NB4 (cell line): ENCODE results near the gene NTM.

Source experiments
- CTCF ChIP-seq: IDR thresholded peaks from one replicate; pipeline ENCODE4 v1.5.1; 2012; ENCODE audit warnings: low read depth, low read length
- MAX ChIP-seq: IDR thresholded peaks from 2 replicates; pipeline ENCODE4 v1.6.1; 2011; ENCODE audit warnings: low read depth, low read length
- MYC ChIP-seq: IDR thresholded peaks from 2 replicates; pipeline ENCODE4 v1.6.1; 2011; ENCODE audit warnings: low read depth, low read length
- POLR2A ChIP-seq: IDR thresholded peaks from 2 replicates; pipeline ENCODE4 v1.6.1; 2011; ENCODE audit warnings: mild to moderate bottlenecking; ENCODE audit not compliant: insufficient read length; ENCODE audit errors: extremely low read depth

DNA sequence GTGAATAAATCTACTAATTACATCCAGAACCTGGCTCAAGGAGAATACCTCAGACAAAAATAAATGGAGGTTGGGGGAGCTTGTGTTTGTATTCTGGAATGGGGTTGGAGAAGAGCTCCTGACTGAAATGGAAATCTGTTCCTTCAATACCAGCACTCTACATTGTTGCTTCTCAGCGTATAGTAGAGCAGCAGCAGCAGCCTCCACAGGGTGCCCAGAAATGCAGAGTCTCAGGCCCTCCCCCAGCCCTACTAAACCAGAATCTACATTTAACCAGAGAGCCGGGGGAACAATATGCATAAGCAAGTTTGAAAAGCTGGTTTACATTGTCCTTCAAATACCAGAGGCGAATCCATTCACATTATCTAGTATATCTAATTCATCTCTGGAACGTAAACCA is 474.8 kb downstream of the NTM start:
- TF ChIP-seq CTCF, result no peak
- no peak for TF ChIP-seq POLR2A
- TF ChIP-seq MYC, result no peak
- TF ChIP-seq MAX, result no peak
